ENCODE measurements around the gene NACC2.

Gene NACC2

DNA sequence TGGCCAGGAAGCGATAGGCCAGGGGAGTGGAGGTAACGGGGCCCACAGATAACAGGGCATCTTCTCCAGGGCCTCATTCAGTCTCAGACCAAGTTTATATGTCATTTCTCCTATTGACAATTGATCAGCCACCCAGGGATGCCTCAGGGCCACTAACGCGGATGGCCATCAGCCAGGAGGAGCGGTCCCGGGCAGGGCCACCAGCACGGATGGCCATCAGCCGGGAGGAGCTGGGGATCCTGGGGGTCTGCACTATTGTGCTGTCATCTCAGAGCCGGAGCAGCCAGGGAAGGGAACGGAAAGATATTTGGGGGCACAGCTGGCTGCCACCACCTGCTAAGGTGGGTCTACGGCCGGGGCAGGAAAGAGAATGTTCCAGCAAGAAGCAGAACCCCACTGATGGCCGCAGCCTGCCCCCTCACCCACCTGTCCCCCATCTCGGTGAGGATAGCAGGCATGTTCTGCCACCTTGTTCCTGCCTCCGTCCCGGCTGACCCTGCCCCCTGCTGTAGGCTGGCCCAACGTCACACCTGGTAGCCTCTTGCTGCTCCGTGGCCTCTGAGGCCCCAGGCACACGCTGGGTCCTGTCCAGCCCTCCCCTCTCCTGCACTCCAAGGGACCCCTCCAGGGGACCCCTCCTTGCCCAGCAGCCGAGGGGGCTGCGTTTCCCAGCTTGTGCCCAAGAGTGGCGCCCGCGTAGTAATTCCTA, 112.4 kb downstream of the NACC2 start:
- no CpG with 5 or more reads among the region's 24 CpGs for WGBS (ENCODE audit: extremely low coverage, insufficient coverage, insufficient read length)
- no peak for DNase-seq
- no peaks in the 10 kb centered on the region for H3K79me2 ChIP-seq (ENCODE audit: control insufficient read depth, insufficient read depth, low read length, poor library complexity)
- H3K27me3 ChIP-seq (ENCODE audit: insufficient read depth, low read length), result no peaks in the 10 kb centered on the region
- no peak overlapping the region for H2AK5ac ChIP-seq (ENCODE audit: low read length)
- H3K36me3 ChIP-seq (ENCODE audit: control insufficient read depth in 1 of 2, insufficient read depth in 2 of 2, low read length in 2 of 2), result no peaks in the 10 kb centered on the region
- no peak overlapping the region for H4K12ac ChIP-seq (ENCODE audit: low read depth, low read length)
- no peak overlapping the region for H3K14ac ChIP-seq (ENCODE audit: low read length)
- no peak overlapping the region for H3K23ac ChIP-seq (ENCODE audit: low read length)
- no peaks in the 10 kb centered on the region for H3K79me1 ChIP-seq (ENCODE audit: low read length)
- H3K4me3 ChIP-seq (ENCODE audit: low read depth, low read length), result no peak overlapping the region
- H3K27ac ChIP-seq (ENCODE audit: low read depth, low read length), result no peak overlapping the region
- no peak overlapping the region for H3K4me2 ChIP-seq (ENCODE audit: low read length)
- H3K9me3 ChIP-seq (ENCODE audit: insufficient read depth, low read depth, low read length), result peaks cover 2% of the 10 kb centered on the region
- H3K4me1 ChIP-seq (ENCODE audit: control insufficient read depth in 1 of 2, insufficient read depth in 2 of 2, low read length in 2 of 2), result no peaks in the 10 kb centered on the region
- H3K4ac ChIP-seq (ENCODE audit: low read depth, low read length), result no peak overlapping the region
- H3K9ac ChIP-seq (ENCODE audit: low read length), result no peak overlapping the region
- no peak overlapping the region for H2BK120ac ChIP-seq (ENCODE audit: insufficient read depth, low read length, poor library complexity)
- H4K91ac ChIP-seq (ENCODE audit: low read depth, low read length), result no peak overlapping the region
- H3K18ac ChIP-seq (ENCODE audit: low read length), result no peak overlapping the region
- no peak overlapping the region for H2BK12ac ChIP-seq (ENCODE audit: low read length)
- no peak overlapping the region for H4K8ac ChIP-seq (ENCODE audit: low read depth, low read length)
- H2BK5ac ChIP-seq (ENCODE audit: low read depth, low read length, poor library complexity), result no peak overlapping the region
- H2AFZ ChIP-seq (ENCODE audit: insufficient read depth, low read length, poor library complexity), result no peak overlapping the region

DNA sequence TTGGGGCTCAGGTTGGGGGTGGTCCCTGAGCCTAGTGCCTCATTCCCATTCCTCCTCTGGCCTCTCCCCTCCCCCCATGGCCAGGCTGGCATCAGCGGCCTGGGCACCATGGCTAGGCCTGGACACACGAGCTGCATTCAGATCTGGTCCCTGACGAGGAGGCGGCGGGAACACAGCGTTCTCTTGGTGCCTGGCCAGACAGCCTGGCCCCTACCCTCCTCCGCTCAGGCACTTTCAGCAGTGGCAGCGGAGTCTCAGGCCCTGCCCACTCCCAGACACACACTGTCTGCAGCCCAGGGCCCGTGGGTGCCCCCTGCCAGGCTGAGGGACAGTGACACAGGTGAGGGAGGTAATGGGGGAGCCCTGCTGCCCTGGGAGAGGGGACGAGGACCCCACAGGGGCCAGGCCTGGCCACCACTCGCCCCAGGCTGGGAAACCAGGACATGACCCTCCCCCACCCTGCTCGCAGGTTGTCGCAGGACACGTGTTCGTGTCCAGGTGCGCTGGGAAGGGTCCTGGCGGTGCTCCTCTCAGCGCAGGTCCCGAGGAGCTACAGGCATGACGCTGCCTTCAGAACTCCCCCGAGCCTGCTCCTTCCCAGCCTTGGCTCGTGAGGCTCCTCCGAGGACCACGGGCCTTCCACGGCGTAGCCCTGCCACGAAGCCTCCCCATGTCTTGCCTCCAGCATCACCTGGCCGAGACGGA, 114.0 kb downstream of the NACC2 start:
- H2AFZ ChIP-seq (ENCODE audit: insufficient read depth, low read length, poor library complexity), result no peak overlapping the region
- H3K27ac ChIP-seq (ENCODE audit: low read depth, low read length), result no peak overlapping the region
- no peak for DNase-seq
- no peak overlapping the region for H3K4me3 ChIP-seq (ENCODE audit: low read depth, low read length)
- no peaks in the 10 kb centered on the region for H3K27me3 ChIP-seq (ENCODE audit: insufficient read depth, low read length)
- no peak overlapping the region for H3K4me2 ChIP-seq (ENCODE audit: low read length)
- H3K18ac ChIP-seq (ENCODE audit: low read length), result no peak overlapping the region
- H2BK120ac ChIP-seq (ENCODE audit: insufficient read depth, low read length, poor library complexity), result no peak overlapping the region
- no peaks in the 10 kb centered on the region for H3K4me1 ChIP-seq (ENCODE audit: control insufficient read depth in 1 of 2, insufficient read depth in 2 of 2, low read length in 2 of 2)
- no peak overlapping the region for H3K4ac ChIP-seq (ENCODE audit: low read depth, low read length)
- no peak overlapping the region for H2BK5ac ChIP-seq (ENCODE audit: low read depth, low read length, poor library complexity)
- H3K79me1 ChIP-seq (ENCODE audit: low read length), result no peaks in the 10 kb centered on the region
- no peak overlapping the region for H3K14ac ChIP-seq (ENCODE audit: low read length)
- WGBS (ENCODE audit: extremely low coverage, insufficient coverage, insufficient read length), result no CpG with 5 or more reads among the region's 29 CpGs
- H2BK12ac ChIP-seq (ENCODE audit: low read length), result no peak overlapping the region
- H2AK5ac ChIP-seq (ENCODE audit: low read length), result no peak overlapping the region
- no peaks in the 10 kb centered on the region for H3K36me3 ChIP-seq (ENCODE audit: control insufficient read depth in 1 of 2, insufficient read depth in 2 of 2, low read length in 2 of 2)
- peaks cover 2% of the 10 kb centered on the region for H3K9me3 ChIP-seq (ENCODE audit: insufficient read depth, low read depth, low read length)
- no peak overlapping the region for H4K91ac ChIP-seq (ENCODE audit: low read depth, low read length)
- no peak overlapping the region for H3K9ac ChIP-seq (ENCODE audit: low read length)
- H3K23ac ChIP-seq (ENCODE audit: low read length), result no peak overlapping the region
- H4K12ac ChIP-seq (ENCODE audit: low read depth, low read length), result no peak overlapping the region
- H3K79me2 ChIP-seq (ENCODE audit: control insufficient read depth, insufficient read depth, low read length, poor library complexity), result no peaks in the 10 kb centered on the region
- H4K8ac ChIP-seq (ENCODE audit: low read depth, low read length), result no peak overlapping the region

DNA sequence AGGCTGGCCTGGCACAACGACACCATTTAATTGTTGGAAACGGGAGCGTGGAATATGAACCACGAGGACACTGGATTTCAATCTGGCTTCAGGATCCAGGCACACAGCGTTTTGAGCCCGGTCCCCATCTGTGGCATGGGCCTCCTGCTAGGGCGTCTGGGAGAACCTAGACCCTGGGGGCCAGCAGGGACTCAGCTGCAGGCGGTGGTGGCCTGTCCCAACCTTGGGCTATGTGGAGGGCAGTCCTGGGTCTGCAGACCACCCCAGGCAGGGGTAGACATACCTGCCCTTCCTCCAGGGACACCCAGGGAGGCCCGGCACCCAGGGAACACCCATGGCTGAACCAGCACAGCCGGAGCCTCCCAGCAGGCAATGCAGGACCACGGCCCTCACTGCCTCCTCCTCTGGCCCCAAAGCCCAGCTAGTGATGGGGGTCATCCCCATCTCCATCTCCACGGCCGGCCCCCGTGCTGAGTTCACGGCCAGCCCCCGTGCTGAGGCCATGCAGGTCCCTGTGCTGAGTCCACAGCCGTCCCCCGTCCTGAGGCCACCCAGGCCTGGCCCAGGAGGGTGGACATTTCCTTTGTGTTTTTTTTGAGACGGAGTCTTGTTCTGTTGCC, 115.4 kb downstream of the NACC2 start:
- Histone ChIP-seq H4K8ac (ENCODE audit: low read depth, low read length) (no peak overlapping the region), H2AK5ac (ENCODE audit: low read length) (no peak overlapping the region), H3K23ac (ENCODE audit: low read length) (no peak overlapping the region), H2BK120ac (ENCODE audit: insufficient read depth, low read length, poor library complexity) (no peak overlapping the region), H3K9me3 (ENCODE audit: insufficient read depth, low read depth, low read length) (peaks cover 2% of the 10 kb centered on the region), H3K9ac (ENCODE audit: low read length) (no peak overlapping the region), H4K12ac (ENCODE audit: low read depth, low read length) (no peak overlapping the region), H3K36me3 (ENCODE audit: control insufficient read depth in 1 of 2, insufficient read depth in 2 of 2, low read length in 2 of 2) (no peaks in the 10 kb centered on the region), H3K4ac (ENCODE audit: low read depth, low read length) (no peak overlapping the region), H2BK5ac (ENCODE audit: low read depth, low read length, poor library complexity) (no peak overlapping the region), H2BK12ac (ENCODE audit: low read length) (no peak overlapping the region), H3K27me3 (ENCODE audit: insufficient read depth, low read length) (no peaks in the 10 kb centered on the region), H3K4me1 (ENCODE audit: control insufficient read depth in 1 of 2, insufficient read depth in 2 of 2, low read length in 2 of 2) (no peaks in the 10 kb centered on the region), H2AFZ (ENCODE audit: insufficient read depth, low read length, poor library complexity) (no peak overlapping the region), H3K79me2 (ENCODE audit: control insufficient read depth, insufficient read depth, low read length, poor library complexity) (no peaks in the 10 kb centered on the region), H3K27ac (ENCODE audit: low read depth, low read length) (no peak overlapping the region), H3K18ac (ENCODE audit: low read length) (no peak overlapping the region), H4K91ac (ENCODE audit: low read depth, low read length) (no peak overlapping the region), H3K4me2 (ENCODE audit: low read length) (no peak overlapping the region), H3K79me1 (ENCODE audit: low read length) (no peaks in the 10 kb centered on the region), H3K4me3 (ENCODE audit: low read depth, low read length) (no peak overlapping the region), H3K14ac (ENCODE audit: low read length) (no peak overlapping the region)
- DNase-seq, result no peak
- no CpG with 5 or more reads among the region's 19 CpGs for WGBS (ENCODE audit: extremely low coverage, insufficient coverage, insufficient read length)

DNA sequence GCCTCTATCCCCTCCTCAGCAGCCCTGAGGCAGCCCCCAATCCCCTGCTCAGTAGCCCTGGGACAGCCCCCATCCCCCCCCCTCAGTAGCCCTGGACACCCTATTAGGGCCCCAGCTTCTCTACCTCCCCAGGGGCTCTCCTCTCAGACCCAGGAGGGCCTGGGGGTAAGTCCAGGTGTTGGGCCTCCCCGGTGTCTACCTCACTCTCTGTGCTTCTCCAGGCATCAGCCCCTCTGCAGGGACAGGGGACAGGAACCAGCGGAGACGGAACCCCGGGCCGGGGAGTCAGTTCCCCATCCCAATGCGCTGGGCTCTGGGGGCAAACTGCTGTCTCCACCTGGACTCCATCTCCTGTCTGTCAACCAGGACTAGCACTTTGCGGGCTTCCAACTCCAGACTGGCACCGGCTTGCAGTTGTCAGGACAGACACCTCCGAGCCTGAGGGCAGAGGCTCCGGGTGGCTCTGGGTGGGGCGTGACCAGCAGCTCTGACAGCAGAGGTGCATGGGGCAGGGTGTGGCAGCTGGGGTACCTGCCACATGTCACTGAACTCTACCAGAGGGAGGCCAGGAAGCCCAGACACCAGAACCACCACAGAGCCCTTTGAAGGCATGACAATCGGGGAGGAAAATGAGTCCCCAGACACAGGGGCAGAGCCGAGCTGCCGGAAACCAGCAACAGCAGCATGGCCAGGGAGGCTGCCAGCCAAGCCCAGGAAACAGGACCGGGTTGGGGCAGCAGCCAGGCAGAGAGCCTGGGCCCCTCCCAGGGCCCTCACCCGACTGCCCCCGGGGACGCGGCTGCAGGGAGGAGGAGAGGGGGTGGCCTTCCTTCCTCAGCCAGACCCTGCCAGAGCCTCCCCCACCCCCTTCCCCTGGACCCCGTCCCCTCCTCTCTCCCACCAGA, 116.2 kb downstream of the NACC2 start:
- DNase-seq, result no peak
- Histone ChIP-seq H4K91ac (ENCODE audit: low read depth, low read length) (no peak overlapping the region), H4K8ac (ENCODE audit: low read depth, low read length) (no peak overlapping the region), H3K18ac (ENCODE audit: low read length) (no peak overlapping the region), H3K79me1 (ENCODE audit: low read length) (no peaks in the 10 kb centered on the region), H2BK5ac (ENCODE audit: low read depth, low read length, poor library complexity) (no peak overlapping the region), H2AK5ac (ENCODE audit: low read length) (no peak overlapping the region), H3K23ac (ENCODE audit: low read length) (no peak overlapping the region), H3K27me3 (ENCODE audit: insufficient read depth, low read length) (no peaks in the 10 kb centered on the region), H3K14ac (ENCODE audit: low read length) (no peak overlapping the region), H3K36me3 (ENCODE audit: control insufficient read depth in 1 of 2, insufficient read depth in 2 of 2, low read length in 2 of 2) (no peaks in the 10 kb centered on the region), H2BK12ac (ENCODE audit: low read length) (no peak overlapping the region), H3K9me3 (ENCODE audit: insufficient read depth, low read depth, low read length) (peaks cover 2% of the 10 kb centered on the region), H3K4me3 (ENCODE audit: low read depth, low read length) (no peak overlapping the region), H2AFZ (ENCODE audit: insufficient read depth, low read length, poor library complexity) (no peak overlapping the region), H3K4me1 (ENCODE audit: control insufficient read depth in 1 of 2, insufficient read depth in 2 of 2, low read length in 2 of 2) (no peaks in the 10 kb centered on the region), H3K4ac (ENCODE audit: low read depth, low read length) (no peak overlapping the region), H3K9ac (ENCODE audit: low read length) (no peak overlapping the region), H3K27ac (ENCODE audit: low read depth, low read length) (no peak overlapping the region), H3K79me2 (ENCODE audit: control insufficient read depth, insufficient read depth, low read length, poor library complexity) (no peaks in the 10 kb centered on the region), H2BK120ac (ENCODE audit: insufficient read depth, low read length, poor library complexity) (no peak overlapping the region), H3K4me2 (ENCODE audit: low read length) (no peak overlapping the region), H4K12ac (ENCODE audit: low read depth, low read length) (no peak overlapping the region)
- WGBS (ENCODE audit: extremely low coverage, insufficient coverage, insufficient read length), result no CpG with 5 or more reads among the region's 20 CpGs

Measured in trophoblast cell (in vitro differentiated cells and primary cell).